Measurements from ENCODE around the gene CAPZB.

DNA sequence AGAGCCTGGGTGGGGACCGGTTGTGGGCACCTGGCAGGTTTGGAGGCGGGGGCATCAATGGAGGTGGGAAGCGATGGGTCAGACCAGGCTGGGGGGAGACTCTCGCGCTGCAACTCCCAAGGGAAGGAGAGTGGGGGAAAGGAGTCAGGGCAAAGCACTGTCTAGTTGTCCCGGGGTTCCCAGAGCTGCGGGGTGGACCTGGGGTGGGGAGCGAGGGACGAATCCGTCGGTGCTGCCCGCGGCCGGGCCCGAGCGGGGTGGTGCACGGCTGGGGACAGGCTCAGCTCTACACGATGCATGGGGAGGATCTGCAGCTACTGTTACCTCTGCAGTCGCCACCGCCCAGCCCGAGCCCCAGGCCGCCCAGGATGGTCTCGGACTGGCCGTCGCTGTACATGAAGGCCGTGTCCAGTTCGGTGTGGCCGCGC is 173.8 kb downstream of the CAPZB start:
- TF ChIP-seq, protein P1, sequence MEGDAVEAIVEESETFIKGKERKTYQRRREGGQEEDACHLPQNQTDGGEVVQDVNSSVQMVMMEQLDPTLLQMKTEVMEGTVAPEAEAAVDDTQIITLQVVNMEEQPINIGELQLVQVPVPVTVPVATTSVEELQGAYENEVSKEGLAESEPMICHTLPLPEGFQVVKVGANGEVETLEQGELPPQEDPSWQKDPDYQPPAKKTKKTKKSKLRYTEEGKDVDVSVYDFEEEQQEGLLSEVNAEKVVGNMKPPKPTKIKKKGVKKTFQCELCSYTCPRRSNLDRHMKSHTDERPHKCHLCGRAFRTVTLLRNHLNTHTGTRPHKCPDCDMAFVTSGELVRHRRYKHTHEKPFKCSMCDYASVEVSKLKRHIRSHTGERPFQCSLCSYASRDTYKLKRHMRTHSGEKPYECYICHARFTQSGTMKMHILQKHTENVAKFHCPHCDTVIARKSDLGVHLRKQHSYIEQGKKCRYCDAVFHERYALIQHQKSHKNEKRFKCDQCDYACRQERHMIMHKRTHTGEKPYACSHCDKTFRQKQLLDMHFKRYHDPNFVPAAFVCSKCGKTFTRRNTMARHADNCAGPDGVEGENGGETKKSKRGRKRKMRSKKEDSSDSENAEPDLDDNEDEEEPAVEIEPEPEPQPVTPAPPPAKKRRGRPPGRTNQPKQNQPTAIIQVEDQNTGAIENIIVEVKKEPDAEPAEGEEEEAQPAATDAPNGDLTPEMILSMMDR (IDR thresholded peaks at IDR 0.05 in 8 of 11, conservative IDR thresholded peaks at IDR 0.05 in 3 of 11), result no peak
- no peak for TF ChIP-seq POLR2AphosphoS5 (IDR thresholded peaks at IDR 0.05)

Measured in spleen (tissue), 7 donors.